SK-MEL-5 (cell line): ENCODE data around the gene LRRC4. TPM values are rescaled to one million over a fixed set of nuclear protein-coding genes. Genes with fewer than 3 reads are reported as not detected.
A peak's percentile ranks its signal among the peaks of the same experiment; 100 is the strongest.

Experiments
- DNase-seq: peaks from one replicate; pipeline ENCODE4 v3.0.0-alpha.2; 2016; ENCODE audit warnings: low read depth, low spot score
- in situ Hi-C: cut with HindIII; loops from 2 replicates; pipeline ENCODE4 v1.10.0; 2016; ENCODE audit warnings: low sequenced_read_pairs, high pct_unique_total_duplicates, low pct_unique_long_range_greater_than_20kb
- total RNA-seq: library from RNA; depleted of rRNA; stranded (reverse); fragments of >200 nt; shearing (Covaris generic); gene quantifications from 2 replicates; pipeline ENCODE4 v1.2.3, GENCODE V29; 2014

The LRRC4 gene
- total RNA-seq, 1 experiment from 2014 or later, result not detected

- in situ Hi-C loops, result no loop called here
- no peak for DNase-seq
Measured at GRCh38 chr7:128019288-128019687, 11.9 kb downstream of the LRRC4 start.

- DNase-seq, result no peak
- in situ Hi-C loops, result no loop called here
Measured at GRCh38 chr7:128017862-128018845, 13.1 kb downstream of the LRRC4 start.

- no peak for DNase-seq
- in situ Hi-C loops, result no loop called here
Measured at GRCh38 chr7:128017460-128017859, 13.8 kb downstream of the LRRC4 start.

GRCh38 chr7:128014811-128015210, 16.4 kb downstream of the LRRC4 start:
- DNase-seq, result no peak
- in situ Hi-C loops, result no loop called here

- in situ Hi-C loops, result no loop called here
- peak; percentile 44 for DNase-seq
Measured at GRCh38 chr7:128011131-128011661, 20.0 kb downstream of the LRRC4 start.

GRCh38 chr7:128010391-128011127, 20.7 kb downstream of the LRRC4 start:
- DNase-seq, result peak; percentile 65
- in situ Hi-C loops, result no loop called here

- in situ Hi-C loops, result no loop called here
Measured at GRCh38 chr7:128008744-128009143, 22.5 kb downstream of the LRRC4 start.

GRCh38 chr7:128008141-128008540, 23.1 kb downstream of the LRRC4 start:
- DNase-seq, result no peak
- in situ Hi-C loops, result no loop called here

More at GRCh38 chr7:128008744-128009143, 22.5 kb downstream of the LRRC4 start:
- no peak for DNase-seq

GRCh38 chr7:128007303-128007680, 23.9 kb downstream of the LRRC4 start:
- in situ Hi-C loops, result no loop called here

GRCh38 chr7:128006550-128007302, 24.5 kb downstream of the LRRC4 start:
- in situ Hi-C loops, result no loop called here
- no peak for DNase-seq

More at GRCh38 chr7:128007303-128007680, 23.9 kb downstream of the LRRC4 start:
- DNase-seq, result no peak

GRCh38 chr7:128005759-128006159, 25.5 kb downstream of the LRRC4 start:
- in situ Hi-C loops, result no loop called here
- peak; percentile 27 for DNase-seq

- in situ Hi-C loops, result no loop called here
- DNase-seq, result no peak
Measured at GRCh38 chr7:128005117-128005516, 26.1 kb downstream of the LRRC4 start.

- in situ Hi-C loops, result no loop called here
Measured at GRCh38 chr7:128004623-128005022, 26.6 kb downstream of the LRRC4 start.

GRCh38 chr7:128003787-128004186, 27.4 kb downstream of the LRRC4 start:
- peak; percentile 65 for DNase-seq
- in situ Hi-C loops, result no loop called here

More at GRCh38 chr7:128004623-128005022, 26.6 kb downstream of the LRRC4 start:
- DNase-seq, result no peak

GRCh38 chr7:128003167-128003566, 28.1 kb downstream of the LRRC4 start:
- in situ Hi-C loops, result no loop called here
- no peak for DNase-seq

- in situ Hi-C loops, result no loop called here
- DNase-seq, result peak; percentile 91
Measured at GRCh38 chr7:128000854-128001265, 30.4 kb downstream of the LRRC4 start.

GRCh38 chr7:128000048-128000447, 31.2 kb downstream of the LRRC4 start:
- DNase-seq, result no peak
- in situ Hi-C loops, result no loop called here
